ENCODE results near the gene MAPKBP1.
A peak's percentile ranks its signal among the peaks of the same experiment; 100 is the strongest.

MAPKBP1 gene

GRCh38 chr15:41780727-41781126 lies 6.4 kb downstream of the MAPKBP1 start:
- Histone ChIP-seq H3K4me3 (no peak overlapping the region), H3K27ac (peak overlapping the region; percentile 95), H3K36me3 (no peaks in the 10 kb centered on the region), H3K27me3 (no peaks in the 10 kb centered on the region), H4K20me1 (no peaks in the 10 kb centered on the region), H3K4me1 (peaks cover 94% of the 10 kb centered on the region), H3K4me2 (peak overlapping the region; percentile 93), H3K9me3 (no peaks in the 10 kb centered on the region), H3K9ac (no peak overlapping the region)
- TF ChIP-seq Cebpa-rat (IDR thresholded peaks at IDR 0.05): no peak

DNA sequence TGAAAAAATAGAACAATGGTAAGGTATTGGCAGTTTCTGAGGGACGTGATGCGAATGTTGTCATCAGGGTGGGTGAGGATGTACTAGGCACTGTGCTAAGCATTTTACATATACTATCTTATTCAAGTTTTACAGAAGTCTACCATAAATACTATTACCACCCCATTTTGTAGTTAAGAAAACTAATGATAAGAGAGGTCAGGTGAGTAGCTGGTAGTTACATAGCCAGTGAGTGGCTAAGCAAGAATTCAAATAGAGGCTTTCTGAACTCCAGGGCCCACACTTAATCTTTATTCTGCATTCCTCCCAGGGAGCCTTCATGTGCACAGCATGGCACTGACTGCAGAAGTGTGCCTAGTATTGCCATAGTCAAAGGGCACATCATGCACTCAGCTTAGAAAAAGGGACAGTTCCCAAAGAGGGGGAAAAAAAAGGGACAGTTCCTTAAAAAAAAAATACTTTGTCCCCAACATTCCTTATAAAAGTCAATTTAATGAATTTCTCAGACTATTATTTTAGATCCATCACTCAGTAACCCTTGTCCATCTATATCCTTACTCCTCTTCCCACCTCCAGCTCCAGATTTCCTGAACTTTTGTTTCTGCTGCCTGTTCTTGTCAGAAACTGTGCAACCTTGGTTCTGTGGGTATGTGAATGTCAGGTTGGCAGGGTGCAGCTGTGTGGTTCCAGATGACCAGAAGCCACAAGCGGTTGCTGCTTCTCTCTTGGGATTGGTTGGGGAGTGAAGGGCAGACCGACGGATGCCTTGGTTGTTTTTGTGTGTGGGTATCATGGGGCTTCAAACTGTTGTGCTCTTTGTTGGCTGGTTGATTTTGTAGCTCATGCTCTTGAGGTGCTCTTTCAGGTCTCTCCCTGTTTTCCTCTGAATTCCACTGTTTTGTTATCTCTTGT lies 8.3 kb downstream of the MAPKBP1 start:
- H3K4me2 ChIP-seq: peak overlapping the region; percentile 93
- no peaks in the 10 kb centered on the region for H4K20me1 ChIP-seq
- peak overlapping the region; percentile 42; the same call in 1 of the 2 replicates for H3K4me3 ChIP-seq
- no peaks in the 10 kb centered on the region for H3K9me3 ChIP-seq
- H3K27ac ChIP-seq: peak overlapping the region; percentile 95
- peak overlapping the region; percentile 77 for H3K9ac ChIP-seq
- H3K27me3 ChIP-seq: no peaks in the 10 kb centered on the region
- H3K4me1 ChIP-seq: peaks cover 85% of the 10 kb centered on the region
- TF ChIP-seq Cebpa-rat (IDR thresholded peaks at IDR 0.05): no peak
- no peaks in the 10 kb centered on the region for H3K36me3 ChIP-seq

- no peaks in the 10 kb centered on the region for H4K20me1 ChIP-seq
- peak overlapping the region; percentile 42; the same call in 1 of the 2 replicates for H3K4me3 ChIP-seq
- no peak for TF ChIP-seq Cebpa-rat (IDR thresholded peaks at IDR 0.05)
- H3K9ac ChIP-seq: peak overlapping the region; percentile 77
- no peaks in the 10 kb centered on the region for H3K36me3 ChIP-seq
- H3K27me3 ChIP-seq: no peaks in the 10 kb centered on the region
- peak overlapping the region; percentile 93 for H3K4me2 ChIP-seq
- H3K9me3 ChIP-seq: no peaks in the 10 kb centered on the region
- peak overlapping the region; percentile 95 for H3K27ac ChIP-seq
- H3K4me1 ChIP-seq: peaks cover 85% of the 10 kb centered on the region
Measured at GRCh38 chr15:41783296-41783695, 9.0 kb downstream of the MAPKBP1 start.

GRCh38 chr15:41788262-41788661 lies 14.0 kb downstream of the MAPKBP1 start:
- Histone ChIP-seq H3K27me3 (no peaks in the 10 kb centered on the region), H4K20me1 (no peaks in the 10 kb centered on the region), H3K36me3 (no peaks in the 10 kb centered on the region), H3K4me2 (peak overlapping the region; percentile 91), H3K27ac (peak overlapping the region; percentile 85), H3K4me3 (no peak overlapping the region), H3K9ac (peak overlapping the region; percentile 65; the same call in 1 of the 2 replicates), H3K9me3 (no peaks in the 10 kb centered on the region), H3K4me1 (peaks cover 85% of the 10 kb centered on the region)
- no peak for TF ChIP-seq Cebpa-rat (IDR thresholded peaks at IDR 0.05)

GRCh38 chr15:41789236-41789635 lies 15.0 kb downstream of the MAPKBP1 start:
- TF ChIP-seq Cebpa-rat (IDR thresholded peaks at IDR 0.05): no peak
- H3K27ac ChIP-seq: peak overlapping the region; percentile 85
- peak overlapping the region; percentile 91 for H3K4me2 ChIP-seq
- H3K9ac ChIP-seq: peak overlapping the region; percentile 65
- no peaks in the 10 kb centered on the region for H3K36me3 ChIP-seq
- peaks cover 84% of the 10 kb centered on the region for H3K4me1 ChIP-seq
- peak overlapping the region; percentile 26 for H3K4me3 ChIP-seq
- no peaks in the 10 kb centered on the region for H3K27me3 ChIP-seq
- H4K20me1 ChIP-seq: no peaks in the 10 kb centered on the region
- H3K9me3 ChIP-seq: no peaks in the 10 kb centered on the region

DNA sequence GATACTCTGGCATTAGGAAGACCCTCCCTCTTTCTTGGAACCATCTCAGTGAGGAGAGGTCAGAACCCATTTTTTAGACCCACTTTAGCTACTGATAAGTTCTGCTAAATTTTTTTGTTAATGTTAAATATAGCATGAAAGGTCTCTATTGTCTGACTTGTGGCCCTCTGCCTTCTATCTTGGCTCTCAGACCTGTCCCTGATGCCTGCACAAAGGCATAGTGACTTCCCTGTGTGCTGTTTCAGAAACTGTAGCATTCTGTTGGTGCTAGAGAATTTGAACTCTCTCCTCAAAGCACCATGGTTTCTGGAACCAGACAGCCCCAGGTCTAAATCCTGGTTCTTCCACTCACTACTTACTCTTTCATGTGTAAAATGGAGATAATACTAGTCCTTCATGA lies 15.4 kb downstream of the MAPKBP1 start:
- no peak for TF ChIP-seq Cebpa-rat (IDR thresholded peaks at IDR 0.05)
- no peaks in the 10 kb centered on the region for H3K36me3 ChIP-seq
- peak overlapping the region; percentile 71; the same call in 1 of the 2 replicates for H3K9ac ChIP-seq
- no peaks in the 10 kb centered on the region for H3K9me3 ChIP-seq
- H4K20me1 ChIP-seq: no peaks in the 10 kb centered on the region
- H3K4me1 ChIP-seq: peaks cover 86% of the 10 kb centered on the region
- peak overlapping the region; percentile 91 for H3K4me2 ChIP-seq
- H3K4me3 ChIP-seq: no peak overlapping the region
- H3K27me3 ChIP-seq: no peaks in the 10 kb centered on the region
- peak overlapping the region; percentile 85 for H3K27ac ChIP-seq

- peak overlapping the region; percentile 71 for H3K9ac ChIP-seq
- no peaks in the 10 kb centered on the region for H3K36me3 ChIP-seq
- H3K4me3 ChIP-seq: 0 out of 2 replicates have a peak overlapping the region, but pooled peaks have one; percentile 42
- no peaks in the 10 kb centered on the region for H4K20me1 ChIP-seq
- H3K9me3 ChIP-seq: no peaks in the 10 kb centered on the region
- H3K4me1 ChIP-seq: peaks cover 86% of the 10 kb centered on the region
- H3K27me3 ChIP-seq: no peaks in the 10 kb centered on the region
- H3K4me2 ChIP-seq: peak overlapping the region; percentile 91
- peak overlapping the region; percentile 85 for H3K27ac ChIP-seq
- TF ChIP-seq Cebpa-rat (IDR thresholded peaks at IDR 0.05): no peak
Measured at GRCh38 chr15:41790169-41790568, 15.9 kb downstream of the MAPKBP1 start.

DNA sequence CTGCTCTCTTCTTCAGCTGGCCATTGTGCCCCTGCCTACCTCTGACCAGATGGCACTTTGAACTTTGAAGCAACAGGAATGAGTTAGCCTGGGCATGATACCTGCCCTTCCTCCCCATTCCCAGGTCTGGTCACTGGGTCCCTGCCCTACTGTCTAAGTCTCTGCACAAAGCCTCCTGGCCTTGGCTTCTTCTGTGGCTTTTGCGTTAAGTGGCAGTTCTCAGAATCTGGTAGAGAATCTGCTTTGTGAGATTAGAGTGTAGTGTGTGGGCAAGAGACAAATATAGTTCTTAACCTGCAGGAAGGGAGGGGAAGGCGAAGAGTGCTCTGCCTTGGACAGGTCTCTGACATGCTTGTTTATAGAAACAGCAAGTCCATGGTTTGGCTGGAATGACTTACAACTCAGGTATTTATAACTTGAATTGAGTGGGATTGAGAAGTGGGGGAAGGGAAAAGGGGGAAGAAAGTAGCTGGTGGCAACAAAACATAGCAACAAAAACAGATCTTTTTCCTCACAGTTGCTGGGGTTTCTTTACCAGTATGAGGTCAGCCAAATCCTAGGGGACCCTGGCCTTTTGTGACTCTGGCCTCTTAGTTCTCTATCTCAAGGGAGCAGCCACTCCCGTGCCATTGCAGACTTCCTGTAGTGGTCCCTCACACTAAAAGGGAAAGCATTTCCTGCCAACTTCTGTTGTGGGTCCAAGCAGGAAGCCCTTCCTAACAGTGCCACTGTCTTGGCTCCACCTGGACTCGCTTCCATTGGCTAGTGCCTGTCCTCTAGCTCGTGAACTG lies 16.7 kb downstream of the MAPKBP1 start:
- peak overlapping the region; percentile 91 for H3K4me2 ChIP-seq
- 0 out of 2 replicates have a peak overlapping the region, but pooled peaks have one; percentile 42 for H3K4me3 ChIP-seq
- H3K27ac ChIP-seq: peak overlapping the region; percentile 85
- no peaks in the 10 kb centered on the region for H3K27me3 ChIP-seq
- H3K4me1 ChIP-seq: peaks cover 92% of the 10 kb centered on the region
- no peaks in the 10 kb centered on the region for H4K20me1 ChIP-seq
- H3K9ac ChIP-seq: peak overlapping the region; percentile 71
- H3K36me3 ChIP-seq: no peaks in the 10 kb centered on the region
- H3K9me3 ChIP-seq: no peaks in the 10 kb centered on the region
- no peak for TF ChIP-seq Cebpa-rat (IDR thresholded peaks at IDR 0.05)

- Histone ChIP-seq H3K9me3 (no peaks in the 10 kb centered on the region), H3K4me2 (peak overlapping the region; percentile 91), H3K27ac (peak overlapping the region; percentile 85), H3K36me3 (no peaks in the 10 kb centered on the region), H3K27me3 (no peaks in the 10 kb centered on the region), H4K20me1 (no peaks in the 10 kb centered on the region), H3K9ac (peak overlapping the region; percentile 71), H3K4me1 (peaks cover 98% of the 10 kb centered on the region), H3K4me3 (no peak overlapping the region)
- no peak for TF ChIP-seq Cebpa-rat (IDR thresholded peaks at IDR 0.05)
Measured at GRCh38 chr15:41791547-41791937, 17.3 kb downstream of the MAPKBP1 start.

All from BLaER1 (cell line).